Endothelial cell of umbilical vein (primary cell): ENCODE data around the gene SCAMP1.

ENCODE experiments used
- CTCF ChIP-seq, 2 donors: IDR thresholded peaks; 1 replicate in 1 of 2; 2 replicates in 1 of 2; pipeline ENCODE4 v1.5.1; 2011; ENCODE audit warnings: low read length in 2 of 2, mild to moderate bottlenecking in 2 of 2, moderate library complexity in 2 of 2, control low read depth in 1 of 2, inconsistent platforms in 1 of 2, low read depth in 1 of 2; ENCODE audit not compliant: insufficient read depth in 1 of 2; ENCODE audit errors: extremely low read depth in 1 of 2
- EZH2 ChIP-seq: IDR thresholded peaks from 2 replicates; pipeline ENCODE4 v1.6.1; 2012; ENCODE audit warnings: borderline replicate concordance, low read depth, mild to moderate bottlenecking, moderate library complexity, low read length, inconsistent platforms; ENCODE audit not compliant: severe bottlenecking
- MAX ChIP-seq: IDR thresholded peaks from 2 replicates; pipeline ENCODE4 v1.6.1; 2011; ENCODE audit not compliant: insufficient read depth, insufficient read length
- POLR2AphosphoS5 ChIP-seq: IDR thresholded peaks from 2 replicates; pipeline ENCODE4 v1.6.1; 2012; ENCODE audit warnings: low read depth, mild to moderate bottlenecking, control low read depth, low read length, moderate library complexity; ENCODE audit not compliant: insufficient read depth

GRCh38 chr5:78522476-78523260 lies 162.3 kb downstream of the SCAMP1 start:
- TF ChIP-seq CTCF (IDR thresholded peaks at IDR 0.05; ENCODE audit: extremely low read depth in 1 of 2, insufficient read depth in 1 of 2, low read depth in 1 of 2, low read length in 2 of 2) (no peak), POLR2AphosphoS5 (no peak), EZH2 (no peak), MAX (no peak)
